Stimulated activated CD4-positive, alpha-beta T cell treated with anti-CD3 and anti-CD28 coated beads, Interleukin-2, amount 100 ng/mL, for 4 hours (primary cell): ENCODE data around the gene DCAF8.

ENCODE experiments used
- DNase-seq: peaks from one replicate; pipeline ENCODE4 v3.0.0-alpha.2; 2020; ENCODE audit warnings: low read depth

DCAF8 gene

DNA sequence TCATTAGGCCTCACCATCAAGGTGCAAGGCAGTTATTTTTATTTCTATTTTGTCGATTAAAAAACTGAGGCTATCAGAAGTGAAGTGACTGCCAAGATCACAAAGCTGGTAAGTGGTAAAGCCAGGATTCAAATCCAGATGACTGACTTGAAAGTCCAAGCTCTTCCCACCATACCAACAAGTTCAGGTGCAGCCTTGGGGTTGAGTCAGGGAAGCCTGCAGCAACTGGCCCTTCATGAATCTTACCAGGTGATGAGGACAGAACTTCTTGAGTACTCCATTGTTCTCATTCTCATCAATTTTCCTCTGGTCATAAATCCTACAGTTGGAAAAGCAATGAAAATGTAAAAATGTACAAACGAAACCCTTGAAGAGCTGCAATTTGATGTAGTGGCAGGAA is 37.0 kb downstream of the DCAF8 start:
- DNase-seq = no peak

DNA sequence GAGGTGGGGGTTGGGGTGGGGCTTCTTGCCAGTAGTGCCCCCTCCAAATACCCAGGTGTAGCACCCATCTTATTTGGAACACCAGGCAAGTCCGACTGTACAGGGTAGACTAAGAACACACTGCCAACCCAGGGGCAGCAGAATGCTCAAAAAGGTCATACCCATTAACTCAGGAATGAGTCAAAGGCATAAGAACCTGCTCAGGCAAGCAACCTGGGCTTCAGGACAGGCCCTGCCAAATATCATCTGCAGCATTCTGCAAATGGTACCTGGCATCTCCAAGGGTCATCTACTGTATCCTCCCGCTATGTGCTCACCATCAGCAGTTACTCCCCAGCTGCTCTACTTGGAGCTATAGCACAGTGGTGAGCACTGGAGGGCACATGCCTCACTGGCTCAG is 37.7 kb downstream of the DCAF8 start:
- DNase-seq = no peak

DNA sequence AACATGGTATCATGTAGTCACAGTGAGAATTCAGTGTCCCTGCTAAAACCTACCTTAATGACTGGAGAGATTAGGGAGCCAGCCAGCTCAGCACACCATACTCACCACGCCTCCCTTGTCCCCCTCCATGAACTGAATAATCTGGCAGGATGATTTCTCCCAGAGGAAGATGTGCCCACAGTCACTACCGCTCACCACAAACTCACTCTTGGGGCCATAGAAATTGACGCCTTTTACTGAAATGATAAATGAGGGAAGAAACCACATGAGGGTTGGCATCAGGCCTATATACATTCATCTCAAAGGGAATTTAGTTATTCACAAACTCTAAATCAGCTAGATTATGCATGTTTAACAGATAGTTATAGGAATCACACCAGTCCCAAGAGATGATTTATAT is 39.8 kb downstream of the DCAF8 start:
- DNase-seq = no peak

DNA sequence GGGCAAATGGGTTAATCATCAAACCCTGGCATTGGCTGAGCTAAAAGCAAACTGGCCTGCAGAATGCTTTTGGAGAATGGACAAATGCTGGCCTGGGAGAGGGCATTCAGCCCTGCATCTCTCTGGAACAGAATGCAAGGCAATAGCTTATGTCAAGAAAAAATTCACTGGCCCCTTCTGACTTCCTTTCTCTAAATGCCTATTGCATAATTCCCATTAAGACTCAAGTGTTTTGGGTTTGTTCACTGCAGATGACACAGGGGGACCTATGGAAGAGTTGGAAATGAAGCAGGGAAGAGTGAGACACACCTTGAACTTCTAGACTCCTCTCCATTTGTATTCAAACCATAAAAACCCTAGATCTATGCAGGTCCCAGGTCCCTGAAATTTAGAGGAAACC is 41.3 kb downstream of the DCAF8 start:
- no peak for DNase-seq

DNA sequence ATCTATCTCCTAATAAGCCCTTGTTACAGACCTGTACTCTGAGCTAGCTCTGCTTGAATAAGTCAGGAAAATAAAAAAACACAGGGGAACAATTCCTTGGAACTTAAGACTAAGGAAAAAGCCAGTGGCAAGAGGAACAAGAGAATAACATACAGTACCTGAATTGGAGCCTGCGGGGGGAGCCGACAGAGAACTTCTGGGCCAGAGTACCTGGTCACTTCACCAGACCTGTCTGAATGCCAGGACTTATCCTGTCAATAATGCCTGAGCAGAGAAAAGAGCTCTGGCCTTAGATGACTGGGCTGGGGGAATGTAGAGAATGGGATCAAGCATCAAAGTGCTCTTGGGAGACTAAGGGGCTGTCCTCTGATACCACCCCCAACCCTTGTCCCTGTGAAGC is 42.0 kb downstream of the DCAF8 start:
- no peak for DNase-seq

DNA sequence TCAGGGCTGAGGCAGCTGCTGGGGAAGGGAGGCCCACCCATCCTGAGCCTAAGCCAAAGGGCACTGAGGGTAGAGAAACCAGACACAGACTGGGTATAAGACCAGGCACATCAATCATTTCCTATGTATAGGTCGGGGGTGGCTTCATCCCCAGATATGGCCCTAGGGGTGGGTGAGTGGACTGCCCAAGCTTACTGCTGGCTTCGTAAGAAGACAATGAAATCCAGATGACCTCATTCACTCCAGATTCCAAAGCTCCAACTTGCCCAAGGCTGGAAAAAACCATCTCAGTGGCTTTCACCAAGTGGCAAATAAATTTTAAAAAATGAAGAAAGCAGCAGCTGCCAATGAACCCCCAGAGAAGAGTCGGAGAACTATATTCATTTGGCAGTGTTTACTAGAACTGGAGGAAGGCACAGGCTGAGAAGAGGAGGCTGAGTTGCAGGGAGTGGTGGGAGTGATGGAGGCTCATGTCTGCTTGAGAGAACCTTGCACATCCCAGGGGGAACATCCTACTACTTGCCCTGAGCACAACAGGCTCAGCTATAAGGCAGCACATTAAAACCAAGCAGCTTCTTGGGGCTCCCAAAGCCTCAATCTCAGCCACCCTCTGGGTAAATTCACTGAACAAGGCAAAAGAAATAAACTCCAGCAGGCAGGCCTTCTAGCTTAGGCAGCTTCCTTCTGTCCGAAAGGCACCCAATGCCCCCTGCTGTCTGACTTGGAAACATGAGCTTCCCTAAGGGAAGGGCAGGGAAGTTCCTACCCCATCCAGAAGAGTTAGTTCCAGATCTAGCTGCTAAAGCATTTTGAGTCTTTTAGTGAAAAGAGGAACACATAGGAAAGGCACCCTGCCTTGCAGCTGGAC is 43.1 kb downstream of the DCAF8 start:
- no peak for DNase-seq

DNA sequence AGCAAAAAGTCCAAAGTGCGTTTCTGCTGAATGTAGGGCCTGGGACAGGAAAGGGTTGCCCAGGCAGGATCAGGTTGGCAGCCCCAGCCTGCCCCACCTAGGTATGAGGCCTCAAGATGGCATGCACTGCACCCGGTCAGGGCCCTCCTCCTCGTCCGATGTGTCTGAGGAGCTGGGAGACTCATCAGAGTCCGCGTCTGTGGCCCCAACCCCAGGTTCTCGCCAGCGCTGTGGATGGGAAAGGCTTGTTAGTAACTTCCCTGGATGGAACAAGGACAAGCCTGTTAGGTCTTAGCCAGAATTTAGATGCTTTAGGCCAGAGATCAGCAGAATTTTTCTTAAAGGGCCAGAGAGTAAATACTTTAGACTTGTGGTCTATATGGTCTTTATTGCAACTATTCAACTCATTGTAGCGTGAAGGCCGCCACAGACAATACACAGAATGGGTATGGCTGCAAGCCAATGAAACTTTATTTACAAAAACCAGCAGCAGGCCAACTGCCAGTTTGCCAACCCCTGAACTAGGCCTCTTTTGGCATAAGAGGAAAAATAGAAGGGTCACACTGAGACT is 44.8 kb downstream of the DCAF8 start:
- no peak for DNase-seq

DNA sequence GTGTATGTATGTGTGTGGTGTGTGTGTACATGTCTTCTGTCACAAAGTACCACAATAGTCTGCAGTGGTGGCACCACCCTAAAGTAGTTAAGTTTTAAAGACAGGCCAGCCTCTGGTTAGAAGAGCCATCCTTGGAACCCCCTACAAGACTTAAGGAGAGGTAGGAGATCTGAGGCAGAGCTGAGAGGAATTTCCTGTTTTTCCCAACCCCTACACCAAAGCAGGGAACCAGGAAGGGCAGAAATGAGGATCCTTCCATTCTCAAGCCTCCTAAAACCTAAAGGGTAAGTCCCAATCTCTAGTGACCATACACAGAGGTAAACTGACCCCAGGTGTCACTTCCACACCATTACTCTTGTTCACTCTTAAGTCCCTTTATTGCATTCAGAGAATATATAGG is 46.0 kb downstream of the DCAF8 start:
- no peak for DNase-seq

DNA sequence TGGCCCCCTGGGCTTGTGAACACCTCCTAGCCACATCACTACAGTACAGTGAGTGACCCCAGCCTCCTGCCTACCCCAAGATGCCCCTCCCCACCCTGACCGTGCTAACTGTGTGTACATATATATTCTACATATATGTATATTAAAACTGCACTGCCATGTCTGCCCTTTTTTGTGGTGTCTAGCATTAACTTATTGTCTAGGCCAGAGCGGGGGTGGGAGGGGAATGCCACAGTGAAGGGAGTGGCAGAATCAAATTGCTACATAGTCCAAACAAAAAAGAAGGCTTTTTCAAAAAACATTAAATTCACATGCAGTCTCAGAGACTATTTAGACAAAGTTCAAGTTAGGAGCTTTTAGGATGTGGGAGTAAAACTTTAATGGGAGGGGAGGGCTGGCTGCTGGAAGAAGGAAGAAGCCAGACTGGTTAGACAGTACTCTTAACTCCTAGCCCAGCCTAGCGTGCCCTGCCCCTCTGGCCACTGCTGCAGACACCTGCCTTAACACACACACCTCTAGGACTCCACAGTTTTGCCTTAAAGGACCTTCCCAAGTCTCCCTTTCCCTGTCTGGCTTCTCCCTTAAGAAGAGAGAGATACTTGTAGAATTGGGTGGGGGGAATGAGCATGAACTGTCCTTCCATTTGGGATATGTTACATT is 47.7 kb downstream of the DCAF8 start:
- DNase-seq = no peak

DNA sequence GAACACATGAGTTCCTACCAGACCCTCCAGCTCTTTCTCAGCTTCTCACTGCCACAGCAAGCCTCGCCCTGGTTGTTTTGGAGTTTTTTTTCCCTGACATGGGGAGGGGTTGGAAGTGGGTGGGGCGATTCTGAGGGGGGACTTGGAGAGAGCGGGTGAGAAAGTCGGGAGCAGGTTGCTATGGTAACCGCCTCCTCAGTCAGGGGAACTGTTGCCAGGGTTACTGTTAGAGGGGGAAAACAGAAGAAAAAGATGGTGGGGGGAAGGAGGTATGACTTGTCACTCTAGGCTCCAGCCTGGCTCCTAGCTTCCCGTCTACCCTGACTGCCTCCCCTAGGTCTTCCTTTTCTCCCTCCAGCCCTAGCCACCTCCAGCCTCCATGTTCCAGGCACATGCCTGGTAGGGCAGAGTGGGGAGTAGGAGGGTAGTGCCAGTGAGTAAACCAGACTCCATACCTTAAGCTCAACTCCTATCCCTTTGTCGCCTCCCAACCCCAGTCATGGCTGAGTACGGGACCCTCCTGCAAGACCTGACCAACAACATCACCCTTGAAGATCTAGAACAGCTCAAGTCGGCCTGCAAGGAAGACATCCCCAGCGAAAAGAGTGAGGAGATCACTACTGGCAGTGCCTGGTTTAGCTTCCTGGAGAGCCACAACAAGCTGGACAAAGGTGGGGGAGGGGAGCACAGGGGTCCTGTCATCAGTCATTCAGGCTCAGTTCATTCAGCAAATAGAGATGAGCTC is 51.1 kb downstream of the DCAF8 start:
- DNase-seq = no peak

DNA sequence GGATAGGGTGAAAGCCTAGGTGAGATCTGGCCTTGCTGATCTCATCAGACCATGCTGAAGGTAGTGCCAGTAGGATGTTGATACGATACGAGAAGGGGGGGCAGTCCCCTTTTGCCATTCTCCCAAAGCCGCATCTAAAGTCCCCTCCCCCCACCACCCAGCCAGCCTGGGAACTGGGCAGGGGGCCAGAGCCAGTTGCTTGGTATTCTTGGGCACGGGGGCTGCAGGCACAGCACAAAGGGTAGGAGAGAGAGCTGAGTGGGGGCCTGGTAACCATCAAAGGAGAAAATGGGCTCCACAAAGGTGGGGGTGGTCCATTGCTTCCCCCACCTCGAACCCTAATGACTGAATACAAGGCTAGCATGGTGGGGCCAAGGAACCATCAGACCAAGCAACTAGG is 51.8 kb downstream of the DCAF8 start:
- no peak for DNase-seq

DNA sequence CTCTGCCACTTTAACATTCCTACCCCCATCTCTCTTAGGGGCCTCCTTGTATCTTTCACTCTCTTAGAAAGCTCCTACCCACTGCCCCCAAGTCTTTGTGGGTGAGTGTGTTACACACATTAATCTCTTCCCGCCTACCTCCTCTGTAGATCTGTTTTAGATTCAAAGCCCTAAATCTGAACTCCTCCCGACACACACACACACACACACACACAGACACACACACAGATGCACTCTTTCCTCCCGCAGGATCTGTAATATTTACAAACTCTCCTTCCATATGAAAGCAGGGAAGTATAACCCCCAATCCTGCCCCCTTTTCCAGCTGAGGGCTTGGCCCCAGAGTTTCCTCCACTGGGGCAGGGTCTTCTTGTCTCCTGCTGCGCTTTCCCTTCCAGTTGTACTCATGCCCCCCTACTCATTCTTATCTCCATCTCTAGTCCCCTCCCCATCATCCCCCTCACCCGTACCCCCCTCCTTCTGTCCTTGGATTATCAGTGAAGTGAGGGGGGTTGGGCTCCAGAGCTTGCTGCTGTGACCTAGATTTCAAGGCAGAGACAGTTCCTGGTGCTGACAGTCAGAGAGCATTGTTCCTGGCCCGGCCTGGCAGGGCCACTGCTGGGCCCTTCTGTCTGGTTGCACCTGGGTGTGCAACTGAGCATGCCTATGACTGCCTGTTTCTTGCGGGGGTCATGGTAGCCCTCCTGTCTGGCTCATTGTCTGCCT is 52.9 kb downstream of the DCAF8 start:
- DNase-seq = no peak

DNA sequence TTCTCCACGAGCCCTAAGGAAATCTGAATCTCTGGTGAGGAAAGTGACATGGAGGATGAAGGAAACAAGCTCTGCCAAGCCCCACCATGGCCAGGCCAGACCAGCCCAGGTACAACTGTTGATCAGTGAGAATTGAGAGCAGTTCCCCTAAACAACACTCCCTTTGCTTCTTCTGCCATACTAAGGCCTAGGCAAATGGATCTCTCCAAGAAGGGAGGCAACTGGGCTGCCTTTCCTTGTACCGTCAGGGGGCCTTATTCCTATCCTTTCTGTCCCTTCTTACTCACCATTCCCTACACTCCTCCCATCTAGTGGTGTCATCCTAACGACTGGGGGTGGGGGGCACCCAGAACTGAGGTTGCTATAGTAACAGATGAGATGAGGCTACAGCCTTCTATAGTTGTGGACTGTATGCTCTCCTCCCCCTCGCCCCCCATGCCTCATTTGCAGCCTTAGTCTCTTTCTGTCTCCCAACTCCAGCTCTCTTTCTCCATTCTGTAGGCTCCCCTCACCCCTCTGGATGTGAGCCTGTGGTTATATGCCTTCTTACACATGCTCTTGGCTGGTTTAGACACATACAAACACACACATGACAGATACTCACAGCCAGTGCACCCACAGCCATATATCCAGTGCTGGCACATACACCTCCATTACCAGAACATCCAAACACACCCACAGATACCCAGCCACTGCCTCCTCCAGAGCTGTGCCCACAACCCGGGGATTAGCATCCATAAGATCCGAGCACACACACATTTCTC is 53.6 kb downstream of the DCAF8 start:
- DNase-seq = no peak

DNA sequence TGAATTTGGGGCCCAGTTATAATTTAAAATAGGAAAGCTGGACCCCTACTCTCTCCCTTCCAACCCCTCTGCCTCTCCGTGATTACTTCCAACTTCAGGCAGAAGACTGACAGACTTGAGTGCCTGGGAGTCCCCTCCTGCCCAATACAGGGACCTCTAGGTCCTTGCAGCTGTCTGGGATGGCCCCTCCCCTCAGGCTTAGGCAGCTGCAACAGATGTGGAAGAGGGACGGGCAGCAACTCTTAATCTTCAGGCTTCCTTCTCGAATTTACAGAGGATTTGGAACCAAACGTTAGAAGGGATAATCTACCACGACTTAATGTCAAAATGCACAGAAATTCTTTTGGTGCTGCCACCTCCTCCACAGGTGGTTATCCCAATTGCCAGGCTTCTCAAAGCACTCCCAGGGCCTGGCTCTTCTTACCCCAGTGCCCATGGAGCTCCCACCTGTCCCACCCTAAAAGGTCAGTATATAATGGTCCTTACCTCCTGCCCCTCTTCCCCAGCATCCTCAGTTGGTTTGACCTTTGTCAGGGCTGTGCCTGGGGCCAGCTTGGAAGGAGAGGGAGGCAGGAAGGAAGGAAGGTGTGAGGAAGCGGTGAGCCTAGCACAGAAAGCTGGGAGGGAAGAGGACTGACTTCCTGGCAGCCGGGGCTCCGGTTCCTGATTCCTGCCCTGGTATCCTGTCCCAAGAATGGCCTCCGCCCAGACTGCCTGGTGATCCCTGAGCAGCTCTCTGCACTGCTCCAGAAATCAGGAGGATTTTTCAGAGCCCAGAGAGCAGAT is 54.4 kb downstream of the DCAF8 start:
- no peak for DNase-seq

DNA sequence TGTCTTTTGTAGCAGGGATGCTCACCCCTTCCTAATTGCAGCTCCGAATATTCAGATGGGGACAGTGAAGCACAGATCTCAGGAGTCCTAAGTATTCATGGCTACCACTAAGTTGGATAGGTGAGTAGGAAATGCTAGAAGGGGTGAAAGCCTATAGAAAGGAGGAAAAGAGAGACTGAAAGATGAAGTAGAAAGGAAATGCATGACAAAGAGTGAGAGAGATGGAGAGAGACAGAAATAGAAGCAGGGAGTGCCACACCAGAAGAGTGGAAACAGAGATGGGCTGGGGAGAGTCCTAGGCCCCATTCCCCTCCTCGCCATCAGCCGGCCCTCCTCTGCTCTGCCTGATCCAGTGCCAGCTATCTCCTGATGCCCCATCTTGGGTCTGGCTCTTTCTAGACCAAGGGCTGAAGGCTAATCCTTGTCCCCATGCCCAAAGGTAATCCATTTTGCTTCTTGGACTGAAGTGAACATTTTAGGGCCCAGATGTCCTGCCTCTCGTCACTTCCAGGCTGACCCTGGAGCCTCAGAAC is 55.2 kb downstream of the DCAF8 start:
- no peak for DNase-seq

DNA sequence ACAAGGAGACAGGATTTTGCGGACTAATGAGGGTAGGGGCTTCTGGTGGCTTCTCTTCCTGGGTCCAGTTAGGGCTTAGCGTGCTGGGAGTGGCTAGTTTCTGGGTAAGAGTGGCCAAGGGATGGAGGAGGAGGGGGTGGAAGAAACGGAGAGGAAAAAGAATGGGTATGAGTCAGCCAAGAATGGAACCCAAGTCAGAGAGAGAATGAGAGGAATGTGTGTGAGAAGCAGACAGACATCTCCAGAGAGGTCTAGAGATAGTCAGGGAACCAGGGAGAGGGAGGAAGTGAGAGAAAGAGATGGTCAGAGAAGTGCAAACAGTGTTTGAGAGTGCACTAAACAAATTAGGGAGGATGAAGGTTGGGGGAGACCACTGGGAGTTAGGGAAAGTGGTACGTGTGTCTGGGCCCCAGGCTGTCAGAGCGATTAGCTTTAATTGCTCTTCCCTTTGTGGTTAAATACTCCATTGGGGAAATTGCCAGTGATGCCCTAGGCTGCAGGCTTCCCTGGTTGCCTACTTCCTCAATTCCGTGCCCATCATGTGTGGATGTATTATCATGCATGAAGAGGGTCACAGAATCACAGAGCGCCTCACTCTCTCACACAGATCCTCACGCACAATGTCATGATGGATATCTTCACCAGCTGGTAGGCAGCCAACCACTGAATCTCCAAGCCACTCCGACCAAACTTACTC is 55.8 kb downstream of the DCAF8 start:
- DNase-seq = no peak

DNA sequence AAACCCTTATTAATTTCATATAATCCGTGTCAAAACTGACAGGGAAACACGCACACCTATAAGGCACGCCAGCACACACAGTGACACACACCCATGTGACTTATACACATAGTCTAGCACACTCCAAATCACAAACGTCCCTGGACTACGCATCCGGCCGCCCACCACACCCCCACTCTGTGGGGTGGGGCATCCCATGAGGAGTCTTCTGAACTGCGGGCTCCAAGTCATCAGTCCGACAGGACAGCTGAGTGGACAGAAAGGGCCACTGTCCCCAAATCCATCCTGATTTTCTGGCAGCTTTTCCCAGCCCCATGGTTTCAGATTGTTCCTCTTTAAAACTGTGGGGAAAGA is 56.3 kb downstream of the DCAF8 start:
- peak; percentile 69 for DNase-seq

DNA sequence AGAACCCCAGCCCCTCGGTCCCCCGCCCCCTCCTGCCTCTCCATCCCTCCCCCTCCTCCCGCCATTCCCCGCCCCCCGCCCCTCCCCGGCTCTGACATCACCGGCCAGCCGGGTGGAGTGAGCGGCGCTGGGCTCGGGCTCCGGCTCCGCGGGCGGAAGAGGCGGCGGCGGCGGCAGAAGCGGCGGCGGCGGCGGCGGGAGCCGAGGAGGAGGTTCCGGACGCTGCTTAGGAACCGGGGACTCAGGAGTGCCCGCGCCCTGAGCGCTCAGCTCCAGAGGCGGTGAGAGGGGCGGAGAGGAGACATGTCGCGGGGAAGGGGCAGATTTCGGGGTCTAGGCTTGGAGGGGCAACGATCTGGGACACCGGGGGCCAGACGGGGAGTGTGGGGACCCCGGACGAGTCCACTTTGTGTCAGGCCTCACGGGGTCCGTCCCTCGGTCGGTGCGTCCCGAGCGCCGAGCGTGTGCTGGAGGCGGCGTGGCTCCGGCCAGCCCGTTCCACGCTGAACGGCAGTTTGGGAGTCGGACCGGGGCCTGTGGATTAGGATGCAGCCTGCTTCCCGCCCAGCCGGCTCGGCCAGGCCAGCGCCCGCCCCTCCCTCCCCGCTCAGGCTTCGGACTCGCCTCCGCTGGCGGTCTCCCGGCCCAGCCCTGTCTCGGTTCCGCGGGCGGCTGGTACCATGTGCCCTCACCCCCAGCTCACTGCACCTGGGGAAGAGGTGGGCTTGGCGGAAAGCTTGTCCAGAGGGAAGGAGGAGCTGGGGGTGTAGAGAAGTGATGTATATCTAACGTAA is 56.9 kb downstream of the DCAF8 start, which contains the start of gene PEA15:
Gene PEA15 (plus strand): TSS at position 143 of the 794 bp plus-strand sequence. CDS start 6,161 bp downstream, outside the sequence.
- peak; percentile 68 for DNase-seq
